Measurements from ENCODE around the gene HSPA12B.
A peak's percentile ranks its signal among the peaks of the same experiment; 100 is the strongest.

Gene HSPA12B

GRCh38 chr20:3749689-3750531, 17.4 kb downstream of the HSPA12B start:
- DNase-seq = peak; percentile 14

GRCh38 chr20:3751305-3751674, 18.8 kb downstream of the HSPA12B start:
- no peak for DNase-seq

GRCh38 chr20:3751675-3752385, 19.3 kb downstream of the HSPA12B start:
- no peak for DNase-seq

- no peak for DNase-seq
Measured at GRCh38 chr20:3752386-3752759, 19.9 kb downstream of the HSPA12B start.

GRCh38 chr20:3753098-3753497, 20.6 kb downstream of the HSPA12B start:
- DNase-seq = peak; percentile 44

GRCh38 chr20:3753501-3754275, 21.2 kb downstream of the HSPA12B start:
- no peak for DNase-seq

GRCh38 chr20:3754276-3754630, 21.8 kb downstream of the HSPA12B start:
- DNase-seq = no peak

GRCh38 chr20:3755269-3755668, 22.8 kb downstream of the HSPA12B start:
- DNase-seq = no peak

GRCh38 chr20:3755814-3756480, 23.5 kb downstream of the HSPA12B start:
- DNase-seq = no peak

- no peak for DNase-seq
Measured at GRCh38 chr20:3757268-3757667, 24.8 kb downstream of the HSPA12B start.

- no peak for DNase-seq
Measured at GRCh38 chr20:3758566-3758965, 26.1 kb downstream of the HSPA12B start.

GRCh38 chr20:3759316-3759823, 26.9 kb downstream of the HSPA12B start:
- no peak for DNase-seq

GRCh38 chr20:3759884-3760283, 27.4 kb downstream of the HSPA12B start:
- no peak for DNase-seq

- no peak for DNase-seq
Measured at GRCh38 chr20:3760655-3761348, 28.3 kb downstream of the HSPA12B start.

GRCh38 chr20:3763671-3764601, 31.5 kb downstream of the HSPA12B start:
- no peak for DNase-seq

GRCh38 chr20:3764659-3765058, 32.2 kb downstream of the HSPA12B start:
- DNase-seq = no peak

GRCh38 chr20:3765171-3765882, 32.8 kb downstream of the HSPA12B start:
- no peak for DNase-seq

- DNase-seq = no peak
Measured at GRCh38 chr20:3766422-3767109, 34.1 kb downstream of the HSPA12B start.

- no peak for DNase-seq
Measured at GRCh38 chr20:3767110-3767426, 34.6 kb downstream of the HSPA12B start.
